KMS-11 (cell line): Measurements from ENCODE around the gene NGEF.

Source experiments
- H2AFZ ChIP-seq: fragments of 200-600 bp; sonication (generic); 2 replicates; pipeline ENCODE4 v1.6.1; 2016; ENCODE audit warnings: antibody characterized with exemption, mixed run types, low read depth
- H3K27ac ChIP-seq: fragments of 200-600 bp; sonication (generic); 2 replicates; pipeline ENCODE4 v1.6.1; 2016; ENCODE audit warnings: mild to moderate bottlenecking, mixed run types
- H3K27me3 ChIP-seq: fragments of 200-600 bp; sonication (generic); 2 replicates; pipeline ENCODE4 v1.6.1; 2017; ENCODE audit warnings: mild to moderate bottlenecking, low read depth, mixed run types, moderate library complexity; ENCODE audit not compliant: insufficient read depth
- H3K36me3 ChIP-seq: fragments of 200-600 bp; sonication (generic); 2 replicates; pipeline ENCODE4 v1.6.1; 2017; ENCODE audit warnings: mild to moderate bottlenecking, mixed run types; ENCODE audit not compliant: insufficient read depth
- H3K4me1 ChIP-seq: fragments of 200-600 bp; sonication (generic); 2 replicates; pipeline ENCODE4 v1.6.1; 2016; ENCODE audit warnings: mild to moderate bottlenecking, low read depth, mixed run types; ENCODE audit not compliant: poor library complexity, severe bottlenecking
- H3K4me2 ChIP-seq: fragments of 200-600 bp; sonication (generic); 2 replicates; pipeline ENCODE4 v1.7.0; 2016; ENCODE audit warnings: mild to moderate bottlenecking, mixed run types
- H3K4me3 ChIP-seq: fragments of 200-600 bp; sonication (generic); IDR thresholded peaks from 2 replicates; pipeline ENCODE4 v1.6.1; 2017; ENCODE audit warnings: low read depth, low read length, mixed read lengths; ENCODE audit not compliant: insufficient read depth
- H3K79me2 ChIP-seq: fragments of 200-600 bp; sonication (generic); 2 replicates; pipeline ENCODE4 v1.6.1; 2016; ENCODE audit warnings: low read depth, mixed run types; ENCODE audit not compliant: insufficient read depth
- H3K9ac ChIP-seq: fragments of 200-600 bp; sonication (generic); 2 replicates; pipeline ENCODE4 v1.6.1; 2016; ENCODE audit warnings: mild to moderate bottlenecking, mixed run types
- H4K20me1 ChIP-seq: fragments of 200-600 bp; sonication (generic); 2 replicates; pipeline ENCODE4 v1.6.1; 2016; ENCODE audit warnings: mild to moderate bottlenecking, mixed run types; ENCODE audit not compliant: insufficient read depth
- TF ChIP-seq, protein P1 (sequence below): fragments of 200-600 bp; sonication (generic); conservative IDR thresholded peaks from 2 replicates; pipeline ENCODE4 v1.6.1; 2017; ENCODE audit warnings: low read depth, mild to moderate bottlenecking, antibody characterized with exemption, low read length, moderate library complexity, mixed read lengths

The NGEF gene

DNA sequence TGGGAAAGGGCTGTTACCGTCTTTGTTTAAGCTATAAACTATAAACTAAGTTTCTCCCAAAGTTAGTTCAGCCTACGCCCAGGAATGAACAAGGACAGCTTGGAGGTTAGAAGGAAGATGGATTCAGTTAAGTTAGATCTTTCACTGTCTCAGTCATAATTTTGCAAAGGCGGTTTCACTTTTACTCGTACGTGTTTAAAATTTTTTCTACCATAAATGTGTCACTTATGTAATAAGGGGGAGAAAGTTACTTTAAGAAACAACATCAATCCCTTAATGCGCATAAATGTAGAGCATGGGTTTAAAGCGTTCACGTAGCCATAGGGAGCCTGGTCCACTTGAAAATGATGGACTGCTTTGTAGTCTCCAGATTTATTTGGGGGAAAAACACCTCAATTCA lies 71.7 kb downstream of the NGEF start:
- Histone ChIP-seq H3K4me1 (no peaks in the 10 kb centered on the region), H3K27ac (no peak overlapping the region), H4K20me1 (no peaks in the 10 kb centered on the region), H3K36me3 (no peaks in the 10 kb centered on the region), H2AFZ (no peak overlapping the region), H3K9ac (no peak overlapping the region), H3K4me2 (no peak overlapping the region), H3K79me2 (no peaks in the 10 kb centered on the region), H3K4me3 (no peak overlapping the region), H3K27me3 (no peaks in the 10 kb centered on the region)
- TF ChIP-seq, protein P1, sequence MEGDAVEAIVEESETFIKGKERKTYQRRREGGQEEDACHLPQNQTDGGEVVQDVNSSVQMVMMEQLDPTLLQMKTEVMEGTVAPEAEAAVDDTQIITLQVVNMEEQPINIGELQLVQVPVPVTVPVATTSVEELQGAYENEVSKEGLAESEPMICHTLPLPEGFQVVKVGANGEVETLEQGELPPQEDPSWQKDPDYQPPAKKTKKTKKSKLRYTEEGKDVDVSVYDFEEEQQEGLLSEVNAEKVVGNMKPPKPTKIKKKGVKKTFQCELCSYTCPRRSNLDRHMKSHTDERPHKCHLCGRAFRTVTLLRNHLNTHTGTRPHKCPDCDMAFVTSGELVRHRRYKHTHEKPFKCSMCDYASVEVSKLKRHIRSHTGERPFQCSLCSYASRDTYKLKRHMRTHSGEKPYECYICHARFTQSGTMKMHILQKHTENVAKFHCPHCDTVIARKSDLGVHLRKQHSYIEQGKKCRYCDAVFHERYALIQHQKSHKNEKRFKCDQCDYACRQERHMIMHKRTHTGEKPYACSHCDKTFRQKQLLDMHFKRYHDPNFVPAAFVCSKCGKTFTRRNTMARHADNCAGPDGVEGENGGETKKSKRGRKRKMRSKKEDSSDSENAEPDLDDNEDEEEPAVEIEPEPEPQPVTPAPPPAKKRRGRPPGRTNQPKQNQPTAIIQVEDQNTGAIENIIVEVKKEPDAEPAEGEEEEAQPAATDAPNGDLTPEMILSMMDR = no peak

DNA sequence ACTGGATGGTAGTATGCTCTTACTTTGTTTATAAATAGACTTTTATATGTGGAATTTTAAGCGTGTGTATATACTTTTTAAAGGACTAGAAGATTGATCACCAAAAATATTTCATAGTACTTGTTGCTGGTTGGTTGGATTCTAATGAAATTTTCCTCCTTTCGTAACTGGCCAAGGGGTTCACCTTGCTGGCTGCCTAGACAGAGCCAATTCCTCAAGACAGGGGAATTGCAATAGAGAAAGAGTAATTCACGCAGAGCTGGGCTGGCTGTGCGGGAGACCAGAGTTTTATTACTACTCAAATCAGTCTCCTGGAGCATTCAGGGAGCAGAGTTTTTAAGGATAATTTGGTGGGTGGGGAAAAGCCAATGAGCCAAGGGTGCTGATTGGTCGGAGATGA lies 72.3 kb downstream of the NGEF start:
- Histone ChIP-seq H4K20me1 (no peaks in the 10 kb centered on the region), H3K79me2 (no peaks in the 10 kb centered on the region), H3K27me3 (no peaks in the 10 kb centered on the region), H2AFZ (no peak overlapping the region), H3K27ac (no peak overlapping the region), H3K4me1 (no peaks in the 10 kb centered on the region), H3K9ac (no peak overlapping the region), H3K36me3 (no peaks in the 10 kb centered on the region), H3K4me2 (no peak overlapping the region), H3K4me3 (no peak overlapping the region)
- TF ChIP-seq, protein P1 = no peak

- Histone ChIP-seq H2AFZ (no peak overlapping the region), H3K4me1 (no peaks in the 10 kb centered on the region), H3K4me2 (no peak overlapping the region), H3K36me3 (no peaks in the 10 kb centered on the region), H3K27me3 (no peaks in the 10 kb centered on the region), H3K4me3 (no peak overlapping the region), H3K79me2 (no peaks in the 10 kb centered on the region), H3K9ac (no peak overlapping the region), H4K20me1 (no peaks in the 10 kb centered on the region), H3K27ac (no peak overlapping the region)
- TF ChIP-seq, protein P1 = no peak
These were observed 75.7 kb downstream of the NGEF start for GRCh38 chr2:232937278-232937906.

DNA sequence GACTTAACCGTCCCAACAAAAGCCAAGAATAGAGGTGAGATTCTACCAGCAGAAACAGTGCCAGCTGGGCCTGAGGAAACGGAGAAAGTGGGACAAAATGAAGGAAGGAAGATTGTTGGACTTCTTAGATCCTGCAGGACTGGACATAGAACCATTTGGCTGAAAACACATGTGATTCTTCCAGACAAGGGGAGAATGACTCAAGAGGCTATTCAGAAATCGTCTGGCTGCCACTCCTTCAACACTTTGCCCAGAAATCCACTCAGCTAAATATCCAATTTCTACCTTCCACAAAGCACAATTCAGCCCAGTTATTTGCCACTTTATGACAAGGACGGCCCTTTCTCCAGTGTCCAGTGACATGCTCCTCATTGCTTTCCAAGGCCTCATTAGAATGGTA lies 81.4 kb downstream of the NGEF start:
- no peak overlapping the region for H3K4me3 ChIP-seq
- no peak overlapping the region for H3K27ac ChIP-seq
- H4K20me1 ChIP-seq = no peaks in the 10 kb centered on the region
- no peak overlapping the region for H3K9ac ChIP-seq
- no peaks in the 10 kb centered on the region for H3K79me2 ChIP-seq
- H3K4me2 ChIP-seq = no peak overlapping the region
- H2AFZ ChIP-seq = no peak overlapping the region
- TF ChIP-seq, protein P1 = no peak
- no peaks in the 10 kb centered on the region for H3K4me1 ChIP-seq
- no peaks in the 10 kb centered on the region for H3K27me3 ChIP-seq
- H3K36me3 ChIP-seq = no peaks in the 10 kb centered on the region
